ENCODE measurements around the gene FBLN1.

The FBLN1 gene

DNA sequence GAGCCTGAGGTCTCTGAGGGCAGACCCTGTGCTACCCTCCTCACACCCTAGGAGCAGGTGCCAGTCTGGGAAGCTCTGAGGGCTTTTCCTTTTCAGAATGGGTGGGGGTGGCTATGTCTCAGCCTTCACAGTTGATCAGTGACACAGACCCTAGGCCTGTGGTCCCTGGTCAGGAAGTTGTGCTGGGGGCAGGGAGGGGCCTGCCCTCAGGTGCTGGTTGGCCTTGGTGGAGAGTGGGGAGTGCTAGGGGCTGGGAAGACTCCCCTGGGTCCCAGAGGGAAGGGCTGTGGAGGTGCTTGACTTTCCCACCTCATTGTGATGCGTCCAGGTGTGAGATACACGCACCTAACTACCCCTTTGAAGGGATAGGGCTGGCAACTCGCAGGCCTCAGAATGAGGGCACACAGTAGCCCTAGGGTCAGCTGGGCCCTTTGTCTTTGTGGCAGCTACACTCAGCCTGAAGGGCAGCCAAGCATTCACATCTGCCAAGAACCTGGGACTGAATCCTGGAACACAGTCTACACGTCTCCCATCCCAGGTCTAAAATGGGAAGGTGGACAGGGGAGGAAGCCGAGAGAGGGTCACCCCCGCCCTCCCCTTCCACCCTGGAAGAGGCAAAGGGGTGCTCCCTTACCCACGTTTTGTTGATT is 137.7 kb downstream of the FBLN1 start:
- DNase-seq (ENCODE audit: low read depth): no peak

DNA sequence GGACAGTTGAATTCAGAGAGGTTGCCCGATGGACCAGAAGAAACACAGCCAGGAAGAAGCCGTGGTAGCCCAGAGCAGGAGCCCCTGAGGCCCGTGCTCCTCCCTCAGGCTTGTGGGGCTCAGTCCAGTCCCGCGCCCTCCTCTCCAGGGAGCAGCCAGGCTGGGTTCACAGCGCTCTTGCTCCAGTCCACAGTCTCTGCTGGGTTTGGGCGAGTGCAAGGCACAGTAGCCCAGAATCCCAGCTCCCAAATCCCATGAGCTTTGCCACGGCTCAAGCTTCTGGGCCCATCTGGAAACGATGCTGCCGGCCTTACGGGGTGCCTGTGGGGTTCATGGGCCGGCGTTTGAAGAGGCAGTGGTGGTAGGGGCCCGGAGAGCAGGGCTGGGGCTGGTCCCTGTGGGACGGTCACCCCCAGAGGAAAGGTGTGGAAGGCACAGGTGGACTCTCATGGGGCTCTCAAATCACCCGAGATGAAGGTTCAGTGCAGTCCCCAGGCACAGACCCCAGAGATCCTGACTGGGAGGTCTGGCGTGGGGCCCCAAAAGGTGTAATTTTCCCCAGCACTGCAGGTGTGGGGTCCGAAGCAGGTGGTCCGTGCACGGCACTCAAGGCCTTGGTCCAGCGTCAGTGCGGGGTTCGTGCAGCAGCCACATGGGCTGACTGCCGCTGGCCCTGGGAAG is 138.4 kb downstream of the FBLN1 start:
- no peak for DNase-seq (ENCODE audit: low read depth)

DNA sequence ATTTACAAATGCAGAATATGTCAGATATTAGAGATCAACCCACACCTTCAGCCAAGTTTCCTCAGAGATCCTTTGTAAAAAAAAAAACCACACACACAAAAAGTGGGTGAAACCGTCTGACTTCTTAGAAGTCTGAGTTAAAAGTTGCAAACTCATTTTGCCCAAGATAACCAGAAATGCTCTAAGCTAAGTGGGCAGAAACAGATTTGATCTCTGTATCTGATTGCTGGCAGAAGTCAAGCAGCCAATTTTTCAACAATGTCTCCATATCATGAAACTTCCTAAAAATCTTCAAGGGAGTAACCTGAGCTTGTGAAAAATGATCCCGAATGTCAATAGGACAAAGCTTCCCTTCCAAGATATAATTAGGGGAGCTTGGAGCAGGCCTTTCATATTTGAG is 140.3 kb downstream of the FBLN1 start:
- no peak for DNase-seq (ENCODE audit: low read depth)

DNA sequence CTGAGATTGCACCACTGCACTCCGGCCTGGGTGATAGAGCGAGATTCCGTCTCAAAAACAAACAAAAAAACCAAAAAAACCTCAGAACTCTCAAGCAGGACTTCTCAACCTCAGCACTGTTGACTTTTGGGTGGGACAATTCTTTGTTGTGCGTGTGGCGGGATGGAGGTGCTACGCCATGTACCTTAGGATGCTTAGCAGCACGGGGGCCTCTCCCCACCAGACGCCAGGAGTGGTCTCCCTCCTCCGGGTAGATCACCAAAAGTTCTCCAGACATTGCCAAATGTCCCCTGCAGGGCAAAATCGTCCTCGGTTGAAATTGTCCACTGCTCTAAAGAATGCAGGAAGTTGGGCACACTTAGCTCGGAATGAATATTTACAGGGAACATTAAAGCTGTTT is 142.0 kb downstream of the FBLN1 start:
- DNase-seq (ENCODE audit: low read depth): no peak

DNA sequence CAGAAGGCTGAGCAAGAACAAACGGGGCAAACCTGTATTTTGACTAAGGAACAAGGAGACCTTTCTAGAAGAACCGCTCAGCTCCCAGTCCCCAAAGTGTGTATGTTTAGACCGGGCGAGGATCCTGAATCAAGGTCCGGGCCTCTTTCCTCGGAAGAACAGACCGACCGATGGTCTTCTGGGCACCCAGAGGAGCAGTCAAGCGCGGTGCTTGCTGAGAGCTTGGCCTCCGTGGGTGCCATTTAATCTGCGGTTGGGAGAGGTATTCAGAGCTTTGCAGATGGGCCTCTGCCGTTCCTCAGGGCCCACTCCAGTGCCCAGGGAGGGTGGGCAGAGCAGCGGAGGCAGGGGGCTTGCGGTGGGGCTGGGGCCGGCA is 142.5 kb downstream of the FBLN1 start:
- no peak for DNase-seq (ENCODE audit: low read depth)

DNA sequence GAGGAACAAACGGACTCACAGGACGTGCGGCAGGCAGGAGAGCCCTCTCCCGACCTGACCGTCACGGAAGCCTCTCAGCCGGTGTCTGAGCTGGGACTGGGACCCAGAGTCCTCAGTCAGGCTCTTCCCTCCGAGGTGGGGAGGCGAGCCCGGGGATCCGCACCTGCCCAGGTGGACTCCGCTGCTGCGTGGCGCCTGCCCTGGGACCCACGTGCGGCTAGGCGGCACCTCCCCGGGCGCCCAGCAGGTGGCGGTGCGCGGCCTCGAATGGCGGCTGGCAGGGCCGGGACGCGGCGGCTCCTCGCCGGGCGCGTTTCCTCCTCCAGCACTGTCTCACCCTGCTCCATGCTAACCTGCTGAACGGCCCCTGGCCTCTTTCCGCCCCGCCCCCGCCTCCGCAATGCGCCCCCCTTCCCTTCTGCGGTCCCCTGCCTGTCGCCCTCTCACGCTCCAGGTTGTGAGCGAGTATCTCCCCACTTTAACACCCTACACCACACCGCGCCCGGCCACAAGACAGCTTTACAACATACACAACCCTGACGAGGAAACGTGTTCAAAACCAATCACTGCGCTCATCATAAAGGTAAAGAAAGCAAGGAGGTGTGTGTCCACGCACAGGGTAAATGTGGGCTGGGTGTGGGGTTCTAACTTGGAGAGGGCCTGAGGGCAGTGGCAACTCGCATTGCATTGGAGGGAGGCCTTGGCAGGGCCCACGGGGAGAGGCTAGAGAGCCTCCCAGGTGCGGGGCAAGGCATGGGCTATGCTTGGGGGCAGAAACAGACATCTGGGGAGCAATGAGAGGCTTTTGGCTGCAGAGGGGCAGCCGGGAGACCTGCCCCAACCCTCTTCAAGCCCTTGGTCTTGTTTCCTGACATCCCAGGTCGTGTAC is 143.1 kb downstream of the FBLN1 start:
- DNase-seq (ENCODE audit: low read depth): no peak

DNA sequence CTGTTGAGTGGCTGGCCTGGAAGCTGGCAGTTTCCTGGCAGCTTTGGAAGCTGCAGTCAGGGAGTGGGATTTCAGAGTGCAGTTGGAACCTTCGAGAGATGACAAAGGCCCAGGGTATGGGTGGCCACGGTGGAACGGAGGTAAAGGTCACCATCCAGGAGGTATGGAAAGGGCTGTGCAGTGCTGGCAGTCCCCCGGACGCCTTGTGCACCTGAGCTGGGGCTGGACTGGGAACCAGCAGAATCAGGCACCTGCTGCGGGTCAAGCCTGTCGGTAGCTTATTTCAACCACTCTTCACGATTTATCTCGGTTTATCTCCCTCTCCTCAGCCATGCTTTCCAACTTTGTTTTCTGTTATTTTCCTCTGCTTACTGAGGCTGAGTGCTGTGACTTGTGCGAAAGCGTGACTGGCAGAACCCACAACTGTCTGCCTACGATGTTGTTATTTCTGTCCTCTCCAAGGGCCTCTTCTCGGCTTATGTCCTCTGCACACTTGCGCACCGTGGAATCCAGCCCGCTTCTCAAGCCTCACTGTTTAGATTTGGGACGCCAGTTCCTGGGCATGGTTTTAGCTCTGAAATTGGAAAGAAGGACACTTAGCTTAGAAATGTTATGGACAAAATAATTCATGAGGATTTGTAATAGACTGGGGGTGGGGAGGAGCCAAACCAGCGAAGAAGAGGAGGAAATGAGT is 145.0 kb downstream of the FBLN1 start:
- no peak for DNase-seq (ENCODE audit: low read depth)

DNA sequence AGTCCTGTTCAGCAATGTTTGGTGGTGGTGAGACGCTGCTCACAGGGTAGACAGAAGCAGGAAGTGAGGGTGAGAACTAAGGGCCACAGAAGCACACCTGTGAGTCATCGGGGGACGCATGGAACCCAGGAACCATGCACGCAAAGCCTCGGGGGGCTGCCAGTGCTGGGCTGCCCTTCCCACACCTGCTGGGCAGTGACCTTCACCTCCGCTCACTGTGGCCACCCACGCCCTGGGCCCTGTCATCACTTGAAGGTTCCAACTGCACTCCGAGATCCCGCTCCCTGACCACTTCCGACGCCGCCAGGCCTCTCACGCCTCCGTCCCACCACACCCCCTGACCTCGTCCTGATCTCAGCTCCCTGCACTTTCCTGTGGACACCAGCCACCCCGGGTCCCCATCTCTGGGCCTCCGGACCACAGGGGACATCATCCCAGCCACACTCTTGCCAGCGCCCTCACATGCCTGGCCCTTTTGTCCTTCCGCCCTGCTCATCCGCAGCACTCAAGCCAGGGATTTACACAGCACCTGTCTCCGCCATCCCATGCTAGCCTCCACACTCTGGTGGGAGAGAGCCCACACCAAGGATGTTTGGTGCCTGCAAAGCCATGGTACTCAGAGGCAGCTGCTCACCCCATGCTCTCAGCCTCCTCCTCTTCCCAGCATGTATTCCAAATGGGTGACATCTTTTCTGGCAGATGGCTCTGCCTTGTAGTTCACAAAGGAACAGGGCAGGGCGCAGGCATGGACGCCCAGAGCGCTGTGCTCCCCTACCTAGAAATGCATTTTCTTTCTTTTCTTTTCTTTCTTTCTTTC is 145.8 kb downstream of the FBLN1 start:
- no peak for DNase-seq (ENCODE audit: low read depth)

DNA sequence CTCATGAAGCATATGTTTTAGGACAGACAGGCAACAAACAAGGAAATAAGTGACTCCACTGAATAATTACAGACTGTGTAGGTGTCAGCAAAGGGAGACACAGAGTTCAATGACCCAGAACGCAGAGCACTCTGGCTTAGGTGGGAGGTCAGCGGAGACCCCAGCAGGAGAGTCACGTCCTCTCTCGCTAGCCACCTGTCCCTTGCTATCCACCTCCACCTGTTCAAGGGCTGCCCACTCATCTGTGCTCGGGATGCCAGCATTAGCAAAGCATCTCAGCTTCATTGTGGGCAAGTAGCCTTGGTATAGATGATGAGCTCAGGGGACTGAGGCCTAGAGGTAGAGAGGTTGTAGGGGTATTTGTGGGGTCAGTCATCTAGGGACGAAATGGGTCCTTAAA is 147.1 kb downstream of the FBLN1 start:
- no peak for DNase-seq (ENCODE audit: low read depth)

DNA sequence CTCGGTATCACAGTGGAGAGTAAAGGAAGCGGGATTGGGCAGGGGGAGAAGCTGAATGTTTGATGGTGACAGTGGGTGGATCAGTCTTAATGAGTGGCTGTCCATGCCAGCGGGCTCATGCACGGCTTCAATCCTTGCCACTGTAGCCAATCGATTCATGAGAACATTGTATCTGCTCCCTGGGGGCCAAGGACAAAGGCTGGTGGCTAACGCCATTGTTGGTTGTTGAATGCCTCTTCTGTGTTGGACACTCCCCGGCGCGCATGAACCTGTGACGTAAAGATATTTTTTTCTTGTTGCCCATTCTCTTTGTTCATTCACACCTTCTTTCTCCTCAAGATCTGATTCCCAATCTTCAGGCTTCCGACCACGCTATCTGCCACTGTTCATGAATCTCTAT is 148.0 kb downstream of the FBLN1 start:
- DNase-seq (ENCODE audit: low read depth): no peak
